DND-41 (cell line): ENCODE measurements around the gene EXOSC7.

ENCODE experiments used
- ATAC-seq: fragments of 200-7000 bp; cut with Tn5 transposase; 3 replicates; pipeline ENCODE4 v1.9.1; 2021; ENCODE audit warnings: low read depth; ENCODE audit not compliant: insufficient read depth
- DNase-seq: peaks from one replicate; pipeline ENCODE4 v3.0.0-alpha.2; 2020
- H2AFZ ChIP-seq: 2 replicates; pipeline ENCODE4 v1.6.0; 2012; ENCODE audit warnings: low read depth, low read length
- H3K27ac ChIP-seq: 2 replicates; pipeline ENCODE4 v1.5.1; 2012; ENCODE audit warnings: low read length, inconsistent platforms
- H3K27me3 ChIP-seq: fragments of 200-600 bp; sonication (generic); 2 replicates; pipeline ENCODE4 v1.6.0; 2012; ENCODE audit warnings: low read length, mild to moderate bottlenecking, inconsistent platforms; ENCODE audit not compliant: insufficient read depth, poor library complexity
- H3K36me3 ChIP-seq: 2 replicates; pipeline ENCODE4 v1.5.1; 2012; ENCODE audit warnings: low read length, inconsistent platforms; ENCODE audit not compliant: insufficient read depth
- H3K4me1 ChIP-seq: 2 replicates; pipeline ENCODE4 v1.5.1; 2012; ENCODE audit warnings: mild to moderate bottlenecking, low read length; ENCODE audit not compliant: insufficient read depth
- H3K4me2 ChIP-seq: 2 replicates; pipeline ENCODE4 v1.6.0; 2012; ENCODE audit warnings: mild to moderate bottlenecking, moderate library complexity, low read length, inconsistent platforms; ENCODE audit not compliant: insufficient read depth
- H3K4me3 ChIP-seq, 2 experiments: fragments of 200-600 bp in 1 of 2; shearing (Covaris generic) in 1 of 2; 2 replicates each; pipeline ENCODE4 v1.5.1; 2012 to 2016; ENCODE audit warnings: inconsistent platforms in 2 of 2, low read length in 2 of 2, mild to moderate bottlenecking in 2 of 2, low read depth in 1 of 2, moderate library complexity in 1 of 2
- H3K79me2 ChIP-seq: 2 replicates; pipeline ENCODE4 v1.6.0; 2012; ENCODE audit warnings: low read length, inconsistent platforms; ENCODE audit not compliant: insufficient read depth
- H3K9ac ChIP-seq: 2 replicates; pipeline ENCODE4 v1.6.0; 2012; ENCODE audit warnings: low read depth, mild to moderate bottlenecking, inconsistent platforms, low read length, moderate library complexity
- H3K9me3 ChIP-seq: 2 replicates; pipeline ENCODE4 v1.5.1; 2012; ENCODE audit warnings: low read length, moderate library complexity, mild to moderate bottlenecking, inconsistent platforms; ENCODE audit not compliant: insufficient read depth, severe bottlenecking
- H4K20me1 ChIP-seq: 2 replicates; pipeline ENCODE4 v1.6.0; 2012; ENCODE audit warnings: low read length; ENCODE audit not compliant: insufficient read depth
- CTCF ChIP-seq: IDR thresholded peaks from 2 replicates; pipeline ENCODE4 v1.5.1; 2012; ENCODE audit warnings: borderline replicate concordance, low read length, moderate library complexity, mild to moderate bottlenecking; ENCODE audit not compliant: poor library complexity, severe bottlenecking; ENCODE audit errors: extremely low read depth
- EZH2 ChIP-seq: IDR thresholded peaks from 3 replicates; pipeline ENCODE4 v1.6.1; 2012; ENCODE audit warnings: borderline replicate concordance, low read depth, mild to moderate bottlenecking, moderate library complexity, low read length, inconsistent platforms; ENCODE audit not compliant: severe bottlenecking

Gene EXOSC7

DNA sequence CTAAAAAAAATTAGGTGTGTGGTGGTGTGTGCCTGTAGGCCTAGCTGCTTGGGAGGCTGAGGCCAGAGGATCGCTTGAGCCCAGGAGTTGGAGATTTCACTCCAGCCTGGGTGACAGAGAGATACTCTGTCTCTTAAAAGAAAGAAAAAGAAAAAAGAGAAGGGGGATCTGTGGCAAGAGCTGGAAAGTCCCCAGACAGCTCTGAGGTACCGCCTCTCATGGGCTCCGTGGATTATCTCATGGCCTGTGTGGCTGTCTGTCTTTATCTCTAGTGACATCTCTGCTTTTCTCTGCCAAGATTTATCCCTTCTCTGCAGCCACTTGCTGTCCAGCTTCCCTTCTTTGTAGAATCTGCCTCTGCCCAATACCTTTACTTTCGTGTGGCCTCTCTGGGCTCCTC lies 5.7 kb downstream of the EXOSC7 start:
- H3K9ac ChIP-seq = no peak overlapping the region
- H3K27ac ChIP-seq = no peak overlapping the region
- H3K4me1 ChIP-seq = peaks cover 32% of the 10 kb centered on the region
- no peaks in the 10 kb centered on the region for H3K36me3 ChIP-seq
- ATAC-seq = 0 out of 3 replicates have a peak, but pooled peaks have one; percentile 25
- no peak overlapping the region for H3K4me2 ChIP-seq
- H3K4me3 ChIP-seq = no peak overlapping the region
- no peak for DNase-seq
- no peak overlapping the region for H2AFZ ChIP-seq
- TF ChIP-seq EZH2 (no peak), CTCF (no peak)
- H3K79me2 ChIP-seq = peaks cover 84% of the 10 kb centered on the region
- H4K20me1 ChIP-seq = peaks cover 26% of the 10 kb centered on the region; the same call in 1 of the 2 replicates
- no peaks in the 10 kb centered on the region for H3K9me3 ChIP-seq
- no peaks in the 10 kb centered on the region for H3K27me3 ChIP-seq

GRCh38 chr3:44982817-44983216 lies 6.8 kb downstream of the EXOSC7 start:
- Histone ChIP-seq H2AFZ (no peak overlapping the region), H3K27ac (no peak overlapping the region), H3K9me3 (no peaks in the 10 kb centered on the region), H3K4me2 (no peak overlapping the region), H3K4me3 (no peak overlapping the region), H3K9ac (no peak overlapping the region), H3K27me3 (no peaks in the 10 kb centered on the region), H3K79me2 (peaks cover 76% of the 10 kb centered on the region), H3K4me1 (peaks cover 21% of the 10 kb centered on the region), H3K36me3 (no peaks in the 10 kb centered on the region), H4K20me1 (peaks cover 26% of the 10 kb centered on the region; the same call in 1 of the 2 replicates)
- ATAC-seq = no peak
- TF ChIP-seq EZH2 (no peak), CTCF (no peak)
- DNase-seq = no peak

DNA sequence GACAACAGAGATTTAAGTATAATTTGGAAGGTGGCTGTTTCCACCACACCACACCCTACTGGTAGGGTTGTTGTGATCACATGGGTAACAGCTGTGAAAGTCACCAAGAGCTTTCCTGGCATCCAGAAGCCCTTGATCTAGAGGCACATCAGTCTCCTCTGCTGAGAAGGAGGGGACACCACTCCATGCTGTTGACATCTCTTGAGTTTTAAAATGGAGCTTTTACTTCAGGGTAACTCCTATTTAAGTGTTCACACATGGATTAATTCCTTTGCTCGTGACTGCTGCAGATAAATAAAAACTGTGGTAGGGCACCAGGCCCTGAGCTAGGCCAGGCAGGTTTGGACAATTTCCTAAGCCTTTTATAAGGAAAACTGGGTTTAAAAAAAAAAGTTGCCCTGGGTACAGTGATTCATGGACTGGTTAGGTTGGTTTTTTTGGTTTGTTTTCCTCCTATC lies 7.5 kb downstream of the EXOSC7 start:
- H3K4me3 ChIP-seq = no peak overlapping the region
- no peaks in the 10 kb centered on the region for H3K27me3 ChIP-seq
- peaks cover 17% of the 10 kb centered on the region for H3K4me1 ChIP-seq
- no peak for TF ChIP-seq EZH2
- no peak for TF ChIP-seq CTCF
- DNase-seq (peak; percentile 18), ATAC-seq (peak; percentile 53; the same call in 2 of the 3 replicates)
- H3K79me2 ChIP-seq = peaks cover 73% of the 10 kb centered on the region
- H3K9ac ChIP-seq = no peak overlapping the region
- peaks cover 26% of the 10 kb centered on the region; the same call in 1 of the 2 replicates for H4K20me1 ChIP-seq
- no peaks in the 10 kb centered on the region for H3K9me3 ChIP-seq
- H3K4me2 ChIP-seq = no peak overlapping the region
- H2AFZ ChIP-seq = no peak overlapping the region
- no peak overlapping the region for H3K27ac ChIP-seq
- H3K36me3 ChIP-seq = no peaks in the 10 kb centered on the region
